Stimulated activated CD4-positive, alpha-beta T cell treated with anti-CD3 and anti-CD28 coated beads, Interleukin-1b, Interleukin-23, amount 100 ng/mL, for 48 hours (primary cell): ENCODE results near the gene ALOX15.
"Not testable (repeated sequence)": the region's sequence is repeated elsewhere in the genome, so short reads cannot be mapped to it uniquely, and the experiment has no call there.

Experiments
- DNase-seq: peaks from one replicate; pipeline ENCODE4 v3.0.0-alpha.2; 2020

Gene ALOX15

DNA sequence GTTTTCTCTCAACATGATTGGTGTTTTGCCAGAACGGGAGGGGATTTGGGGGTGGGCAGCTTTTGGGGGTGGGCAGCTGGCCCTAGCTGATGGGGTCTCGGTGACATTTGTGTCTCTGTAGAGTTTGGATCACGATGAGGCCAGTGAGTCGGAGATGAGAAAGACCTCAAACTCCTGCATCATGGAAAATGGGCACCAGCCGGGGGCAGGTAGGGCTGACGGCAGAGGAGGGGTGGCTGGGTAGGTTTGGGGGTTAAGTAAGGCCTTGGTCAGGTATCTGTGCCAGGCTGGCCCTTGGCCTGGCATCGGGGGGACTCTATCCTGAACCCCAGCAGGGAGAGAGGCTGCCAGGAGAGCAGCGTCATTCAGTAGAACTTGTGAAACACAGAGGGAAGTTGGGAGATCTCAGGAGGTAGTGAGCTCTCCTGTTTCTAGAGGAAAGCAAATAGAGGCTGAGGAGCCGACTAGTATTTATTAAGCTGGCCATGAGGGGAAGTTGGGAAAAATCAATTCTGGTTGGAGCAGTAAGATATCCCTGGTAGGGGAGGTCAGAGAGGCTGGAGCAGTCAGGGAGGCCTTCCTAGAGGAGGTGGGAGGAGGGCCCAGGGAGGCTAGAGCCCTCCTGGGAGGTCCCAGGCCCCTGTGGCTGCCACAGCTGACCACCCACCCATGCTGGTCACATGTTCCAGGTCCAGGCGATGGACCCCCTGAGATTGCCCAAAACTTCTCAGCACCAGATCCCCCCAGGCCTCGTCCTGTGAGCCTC, 49.1 kb downstream of the ALOX15 start:
- DNase-seq = no peak

DNA sequence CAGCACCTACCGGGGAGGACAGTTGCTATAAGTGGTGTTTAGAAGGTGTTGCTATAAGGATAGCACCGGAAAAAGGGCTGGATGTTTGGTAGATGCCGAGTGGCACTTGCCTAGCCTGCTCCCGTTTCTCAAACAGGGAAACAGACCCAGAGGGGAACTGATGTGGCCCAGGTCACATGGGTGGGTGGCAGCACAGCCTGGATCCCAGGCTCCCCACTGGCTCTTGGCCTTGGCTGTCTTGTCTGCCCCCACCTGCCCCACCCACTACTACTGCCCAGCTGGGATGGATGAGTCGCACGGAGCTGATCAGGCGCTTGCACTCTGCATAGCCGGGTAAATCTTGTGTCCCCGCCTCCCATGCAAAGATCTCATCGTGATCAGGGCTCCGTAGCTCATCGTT, 49.9 kb downstream of the ALOX15 start:
- no peak for DNase-seq

DNA sequence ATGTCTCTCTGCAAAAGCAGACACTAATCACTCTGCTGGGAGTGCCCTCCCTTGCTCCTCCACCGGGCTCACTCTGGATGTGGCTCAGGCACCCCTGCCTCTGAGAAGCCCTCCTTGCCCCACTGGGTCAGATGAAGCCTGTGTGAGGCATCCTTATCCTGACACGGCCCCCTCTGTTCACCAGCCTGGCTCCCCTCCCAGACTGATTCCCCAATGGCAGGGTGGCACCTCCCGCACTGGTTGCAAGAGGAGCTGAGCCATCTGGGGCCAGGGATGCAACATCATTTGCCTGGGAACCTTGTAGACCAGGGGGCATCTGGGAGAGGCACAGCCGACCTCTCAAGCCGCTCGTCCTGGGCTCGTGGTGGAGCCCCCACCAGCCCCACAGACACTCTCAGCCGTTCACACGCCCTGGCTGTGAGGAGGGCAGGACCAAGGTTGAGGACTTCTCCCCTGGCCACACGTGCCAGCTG, 50.5 kb downstream of the ALOX15 start:
- DNase-seq = no peak

DNA sequence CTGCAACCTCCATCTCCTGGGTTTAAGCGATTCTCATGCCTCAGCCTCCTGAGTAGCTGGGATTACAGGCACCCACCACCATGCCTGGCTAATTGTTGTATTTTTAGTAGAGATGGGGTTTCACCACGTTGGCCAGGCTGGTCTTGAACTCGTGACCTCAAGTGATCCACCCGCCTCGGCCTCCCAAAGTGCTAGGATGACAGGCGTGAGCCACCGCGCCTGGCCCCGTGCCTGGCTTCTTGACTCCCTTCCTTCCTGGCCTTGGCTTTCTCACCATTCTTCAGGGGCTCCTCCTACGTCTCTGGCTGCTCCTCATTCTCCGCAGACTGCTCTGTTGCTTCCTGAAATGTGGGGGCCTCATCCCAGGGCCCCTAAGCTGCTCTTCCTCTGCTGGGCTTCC, 51.4 kb downstream of the ALOX15 start:
- not testable (repeated sequence) for DNase-seq

DNA sequence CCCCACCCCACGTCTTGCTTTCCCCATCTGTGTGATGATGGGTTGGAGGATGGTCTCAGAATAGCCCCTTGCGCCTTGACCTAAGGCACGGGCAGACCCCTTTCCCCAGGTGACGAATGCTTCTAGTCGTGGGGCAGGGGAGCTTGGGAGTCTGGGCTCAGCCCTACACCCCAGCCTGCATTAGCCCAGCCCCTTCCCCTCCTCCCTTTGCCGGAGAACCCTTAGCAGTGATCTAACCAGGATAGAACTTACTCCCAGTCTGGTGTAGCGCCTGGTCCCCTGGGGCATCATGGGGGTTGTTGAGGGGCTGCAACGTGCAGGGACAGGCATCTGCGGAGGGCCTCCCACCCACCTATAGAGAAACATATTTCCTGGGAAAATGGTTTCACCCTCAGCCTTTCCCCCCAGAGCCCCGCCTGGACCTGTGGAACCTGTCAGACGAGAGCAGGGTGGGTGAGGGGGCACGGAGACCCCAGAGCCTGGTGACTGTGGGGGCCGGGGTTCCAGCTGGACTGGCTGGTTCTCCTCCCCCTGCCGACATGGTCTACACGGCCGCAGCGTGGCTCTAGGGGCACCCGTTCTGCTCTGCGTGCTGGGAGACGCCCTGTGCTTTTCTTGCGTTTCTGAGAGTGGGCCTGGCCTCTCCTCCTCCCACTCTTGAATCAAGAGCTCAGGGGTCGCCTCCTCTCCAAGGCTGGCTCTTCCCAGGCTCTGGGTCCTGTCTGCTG, 52.4 kb downstream of the ALOX15 start:
- no peak for DNase-seq

DNA sequence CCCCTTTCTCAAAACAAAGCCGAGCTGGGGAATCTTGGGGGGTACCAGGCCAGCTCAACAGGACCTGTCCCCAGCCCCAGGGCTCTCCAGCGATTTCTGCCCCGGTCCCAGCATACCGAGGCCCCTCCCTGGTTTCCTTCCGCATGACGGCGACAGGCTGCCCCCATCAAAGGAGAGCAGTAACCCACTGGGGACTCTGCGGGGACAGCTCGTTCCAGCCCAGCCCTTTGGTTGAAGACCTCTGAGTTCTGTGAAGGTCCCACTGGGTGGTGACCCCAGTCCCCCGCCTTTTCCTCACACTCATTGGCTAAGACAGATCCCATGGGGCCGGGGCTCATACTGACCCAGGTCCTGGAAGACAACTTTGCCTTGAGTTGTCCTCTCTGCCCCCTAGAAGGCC, 53.1 kb downstream of the ALOX15 start:
- DNase-seq = no peak

DNA sequence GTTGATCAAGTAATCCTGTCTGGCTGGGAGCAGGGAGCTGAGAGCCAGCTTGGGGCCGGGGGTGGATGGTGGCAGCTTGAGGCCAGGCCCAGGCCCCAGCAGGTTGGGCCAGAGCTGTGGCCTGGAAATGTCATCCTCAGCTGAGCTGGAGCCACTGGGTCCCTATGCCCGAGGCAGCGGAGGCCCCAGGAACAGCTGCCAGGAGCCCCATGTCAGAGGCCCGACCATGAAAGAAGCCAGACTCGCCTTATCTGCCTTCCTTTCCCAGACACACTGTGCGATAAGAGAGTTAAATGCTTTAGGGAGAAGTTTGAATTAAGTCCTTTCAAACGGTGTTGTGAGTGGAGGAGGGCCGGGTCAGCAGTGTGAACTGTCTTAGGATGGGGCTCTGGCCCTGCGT, 53.7 kb downstream of the ALOX15 start:
- DNase-seq = no peak

DNA sequence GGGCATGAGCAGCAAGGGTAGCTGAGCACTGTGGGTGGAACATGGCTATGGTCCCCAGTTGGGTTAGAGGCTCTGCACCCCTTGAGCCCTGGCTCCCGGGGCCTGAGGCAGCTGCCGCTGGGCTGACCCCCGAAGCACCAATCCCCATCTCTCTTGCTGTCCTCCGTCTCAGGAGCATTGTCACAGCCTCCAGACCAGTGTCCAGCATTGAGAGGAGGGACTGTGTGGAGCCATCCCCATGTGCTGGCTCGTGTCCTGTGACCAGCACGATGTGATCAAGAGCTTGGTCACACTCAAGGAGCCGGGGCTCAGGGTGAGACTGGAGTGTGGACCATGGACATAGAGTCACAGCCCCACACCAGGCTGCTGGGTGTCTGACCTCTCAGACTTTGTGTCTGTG, 54.3 kb downstream of the ALOX15 start:
- DNase-seq = no peak

DNA sequence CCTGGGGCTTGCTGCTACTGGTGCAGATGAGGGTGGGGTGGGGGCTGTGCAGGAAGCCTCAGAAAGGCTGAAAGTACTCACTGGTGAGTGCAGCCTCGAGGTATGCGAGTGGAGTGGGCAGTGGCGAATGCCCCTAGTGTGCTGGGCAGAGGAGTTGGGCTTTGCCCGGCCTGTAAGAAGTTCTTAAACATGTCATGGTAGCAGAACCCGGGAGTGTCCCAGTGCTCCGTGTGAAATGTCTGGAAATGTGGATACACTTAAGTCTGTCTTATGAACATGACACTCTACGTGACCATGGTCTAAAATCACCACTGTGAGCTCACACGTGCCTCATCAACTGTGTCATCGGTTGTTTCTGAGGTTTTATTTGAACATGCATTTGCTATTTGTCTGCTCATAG, 55.4 kb downstream of the ALOX15 start:
- no peak for DNase-seq

DNA sequence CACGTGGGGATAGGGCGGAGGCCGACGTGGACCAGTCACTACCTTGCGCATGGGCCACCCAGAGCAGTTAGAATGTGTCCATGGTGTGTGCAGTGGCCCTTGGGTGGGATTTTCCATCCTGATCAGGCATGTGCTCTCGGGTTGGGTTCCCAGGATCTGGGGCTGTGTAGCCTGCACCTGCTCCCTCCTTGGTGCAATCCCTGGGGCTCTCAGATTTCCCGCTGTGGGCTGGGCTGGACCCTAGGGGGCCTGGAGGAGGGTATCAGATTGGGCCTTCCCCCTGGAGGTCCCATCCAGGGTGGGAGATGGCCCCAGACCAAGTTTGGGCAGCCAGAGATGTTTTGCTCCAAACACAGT, 55.9 kb downstream of the ALOX15 start:
- DNase-seq = no peak

DNA sequence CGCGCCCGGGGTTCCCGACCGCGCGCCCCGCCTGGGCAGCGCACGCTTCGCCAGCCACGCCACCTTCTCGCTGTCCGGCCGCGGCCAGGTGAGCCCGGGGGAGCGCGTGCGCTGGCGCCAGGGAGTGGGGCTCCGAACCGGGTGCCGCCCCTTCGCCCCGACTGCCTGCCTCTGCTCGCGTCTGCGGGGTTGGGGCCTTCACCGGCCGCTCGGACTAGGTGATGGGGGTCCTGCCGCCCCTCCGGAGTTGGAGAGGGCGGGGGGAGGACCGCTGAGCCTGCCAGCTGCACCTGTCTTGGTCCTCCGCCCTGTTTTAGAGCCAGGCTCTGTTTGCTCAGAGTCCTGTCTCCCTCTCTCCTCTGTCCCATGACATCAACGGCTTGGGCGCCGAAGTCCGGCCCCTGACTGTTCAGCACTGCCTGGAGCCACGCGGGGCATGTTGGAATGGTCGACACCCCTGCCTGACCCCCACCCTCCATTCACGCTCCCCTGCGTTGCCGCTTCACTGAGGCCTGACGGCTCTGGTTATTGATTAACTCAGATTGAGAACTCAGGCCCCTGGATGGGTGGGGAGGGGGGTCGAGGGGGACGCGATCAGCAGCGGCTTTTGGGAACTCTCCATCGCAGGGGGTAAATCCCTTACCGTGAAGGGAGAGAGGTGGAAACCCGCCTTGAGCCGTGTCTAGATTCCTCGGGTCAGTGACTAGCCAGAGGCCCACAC, 56.4 kb downstream of the ALOX15 start:
- DNase-seq = no peak

DNA sequence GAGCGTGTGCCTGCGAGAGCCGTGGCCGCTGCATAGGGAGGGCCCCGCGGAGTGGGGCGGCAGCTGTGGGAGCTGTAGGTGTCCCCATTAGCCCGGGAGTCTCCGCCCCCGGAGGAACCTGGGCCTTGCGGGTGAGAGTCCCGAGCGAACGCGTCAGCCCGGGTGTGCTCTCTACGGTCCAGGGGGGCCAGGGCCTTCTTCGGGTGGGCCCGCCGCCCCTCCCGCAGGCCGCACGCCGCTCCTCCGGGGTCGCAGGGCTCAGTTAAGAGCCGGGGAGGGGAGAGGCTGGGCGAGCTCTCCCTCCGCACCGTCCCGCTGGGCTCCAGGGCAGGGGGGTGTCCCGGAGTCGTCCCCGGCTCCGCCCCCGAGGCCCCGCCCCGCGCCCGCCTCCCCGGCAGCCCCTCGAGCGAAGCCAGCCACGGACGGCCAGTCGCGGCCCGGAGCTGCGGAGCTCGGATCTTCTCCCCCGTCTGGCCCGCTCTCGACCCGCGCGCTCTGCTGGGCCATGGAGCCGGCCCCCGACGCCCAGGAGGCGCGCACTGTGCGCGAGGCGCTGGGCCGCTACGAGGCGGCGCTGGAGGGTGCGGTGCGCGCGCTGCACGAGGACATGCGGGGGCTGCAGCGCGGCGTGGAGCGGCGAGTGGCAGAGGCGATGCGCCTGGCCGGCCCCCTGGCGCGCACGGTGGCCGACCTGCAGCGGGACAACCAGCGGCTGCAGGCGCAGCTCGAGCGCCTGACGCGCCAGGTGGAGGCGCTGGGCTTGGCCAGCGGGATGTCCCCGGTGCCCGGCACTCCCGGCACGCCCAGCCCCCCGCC, 57.2 kb downstream of the ALOX15 start, which contains the start of gene SMTNL2:
Gene SMTNL2 (plus strand): TSS at position 429 of the 816 bp plus-strand sequence. CDS start 77 bp downstream, at position 506.
- DNase-seq = no peak

DNA sequence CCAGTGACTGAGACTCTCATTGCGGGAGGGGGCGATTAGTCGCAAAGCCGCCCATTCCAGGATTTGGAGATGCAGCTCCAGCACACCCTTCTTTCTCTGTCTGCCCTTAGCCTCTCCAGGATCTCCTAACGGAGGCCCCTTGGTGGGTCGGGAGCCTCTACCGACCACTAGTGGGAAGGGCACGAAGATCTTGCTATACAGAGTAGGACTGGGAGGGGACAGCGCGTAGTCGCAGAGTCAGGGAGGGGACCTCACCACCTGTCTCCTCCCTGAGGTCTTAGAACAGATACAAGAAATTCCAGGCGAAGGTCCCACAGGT, 57.7 kb downstream of the ALOX15 start:
- DNase-seq = no peak

DNA sequence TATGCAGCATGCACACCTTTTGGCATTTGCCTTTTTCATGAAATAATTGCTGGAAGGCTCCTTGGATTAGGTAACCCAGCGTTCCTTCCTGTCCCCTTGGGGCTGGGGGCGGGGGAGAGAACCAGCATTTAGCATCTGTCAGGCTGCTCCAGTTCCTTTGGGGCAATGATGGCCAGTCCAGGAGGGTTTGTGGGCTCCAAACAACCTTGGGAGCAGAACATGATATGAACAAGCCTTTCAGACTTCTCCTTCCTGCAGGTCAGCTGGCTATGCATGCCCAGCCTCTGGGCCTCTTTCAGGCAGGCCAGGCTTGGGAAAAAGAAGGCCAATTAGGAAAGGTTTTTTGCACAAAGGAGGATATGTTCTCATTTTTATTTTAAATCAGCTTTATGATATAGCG, 58.3 kb downstream of the ALOX15 start:
- no peak for DNase-seq

DNA sequence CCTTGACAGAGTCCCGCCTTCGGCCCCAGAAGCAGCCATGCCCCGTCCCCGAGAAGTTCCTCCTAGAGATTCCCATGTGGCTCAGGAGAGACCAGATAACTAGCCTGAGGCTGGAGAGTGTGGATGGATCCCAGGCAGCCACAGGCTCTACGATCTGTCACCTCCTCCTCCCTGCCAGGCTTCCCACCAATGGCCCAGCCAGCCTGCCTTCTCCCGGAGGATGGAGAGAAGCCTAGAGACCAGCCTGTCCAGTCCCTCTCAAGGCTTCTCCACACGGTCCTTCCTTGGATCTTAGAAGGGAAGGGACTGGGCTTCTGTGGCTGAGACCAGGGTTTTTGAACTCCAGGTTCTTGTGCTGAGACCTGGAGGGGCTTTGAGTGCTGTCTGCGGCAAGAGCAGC, 58.8 kb downstream of the ALOX15 start:
- no peak for DNase-seq

DNA sequence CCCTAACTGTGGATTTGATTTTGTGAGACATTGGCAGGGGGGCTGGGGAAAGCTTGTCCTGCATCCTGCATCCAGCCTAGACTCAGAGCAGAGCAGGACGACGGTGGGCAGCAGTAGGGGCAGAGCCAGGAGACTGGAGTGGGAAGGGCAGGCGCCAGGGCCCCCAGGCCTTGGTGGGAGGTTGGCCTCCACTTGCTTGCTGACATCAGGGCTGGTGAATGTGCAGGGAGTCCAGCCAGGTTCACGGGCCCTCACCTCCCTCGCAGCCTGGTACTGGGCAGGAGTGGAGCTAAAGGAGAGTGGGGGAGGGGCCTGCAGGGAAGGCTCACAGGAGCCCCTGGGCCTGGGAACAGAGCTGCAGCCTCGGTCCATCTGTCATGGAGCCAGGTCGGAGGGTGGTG, 59.4 kb downstream of the ALOX15 start:
- DNase-seq = no peak
